ENCODE results near the gene KIRREL3.

DNA sequence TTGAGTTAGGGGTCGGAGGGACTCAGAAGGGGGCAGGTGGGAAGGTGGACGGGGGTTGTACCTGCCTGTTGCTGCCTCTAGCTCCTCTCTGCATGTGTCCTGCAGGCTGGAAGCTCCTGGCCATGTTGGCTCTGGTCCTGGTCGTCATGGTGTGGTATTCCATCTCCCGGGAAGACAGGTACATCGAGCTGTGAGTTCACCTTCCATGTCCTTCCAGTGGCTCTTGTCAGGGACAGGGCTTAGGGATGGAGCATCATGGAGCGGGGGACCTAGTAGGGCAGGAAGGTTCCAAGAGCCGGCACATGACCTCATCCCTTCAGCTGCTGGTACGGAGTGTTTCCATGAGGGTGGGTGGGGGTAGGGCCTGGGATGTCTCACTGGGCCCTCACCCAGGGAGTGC, 594.2 kb downstream of the KIRREL3 start:
- TF ChIP-seq CTCF (IDR thresholded peaks at IDR 0.05; ENCODE audit: insufficient read depth, low read length, poor library complexity, severe bottlenecking) (no peak), EZH2phosphoT487 (conservative IDR thresholded peaks at IDR 0.05; ENCODE audit: low read length) (no peak)

Data from SU-DHL-6 (cell line).